Keratinocyte (primary cell): ENCODE data around the gene SMCO1.

Experiments
- EZH2 ChIP-seq: IDR thresholded peaks from one replicate; pipeline ENCODE4 v1.6.1; 2012; ENCODE audit warnings: inconsistent platforms, mild to moderate bottlenecking, low read length, moderate library complexity
- TF ChIP-seq, protein P1 (sequence below), 3 experiments: IDR thresholded peaks in 1 of 3; conservative IDR thresholded peaks in 1 of 3; optimal IDR thresholded peaks in 1 of 3; 2 replicates in 2 of 3; 3 replicates in 1 of 3; pipeline versions ENCODE3 to v1.5.1; 2011; ENCODE audit warnings: low read length in 3 of 3, mild to moderate bottlenecking in 3 of 3, moderate library complexity in 2 of 3, control low read depth in 1 of 3, inconsistent platforms in 1 of 3; ENCODE audit not compliant: insufficient read depth in 2 of 3; ENCODE audit errors: extremely low read depth in 1 of 3

DNA sequence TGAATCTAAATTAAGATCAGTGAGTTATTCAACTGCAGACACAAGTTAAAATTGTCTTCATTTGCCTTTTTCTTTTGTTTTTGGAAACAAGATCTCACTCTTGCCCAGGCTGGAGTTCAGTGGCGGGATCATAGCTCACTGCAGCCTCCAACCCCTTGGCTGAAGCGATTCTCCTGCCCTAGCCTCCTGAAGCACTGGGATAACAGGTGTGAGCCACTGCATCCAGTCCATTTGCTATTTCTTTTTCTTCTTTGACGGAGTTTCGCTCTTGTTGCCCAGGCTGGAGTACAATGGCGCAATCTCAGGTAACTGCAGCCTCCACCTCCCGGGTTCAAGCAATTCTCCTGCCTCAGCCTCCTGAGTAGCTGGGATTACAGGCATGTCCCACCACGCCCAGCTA lies 21.9 kb downstream of the SMCO1 start:
- TF ChIP-seq, protein P1, sequence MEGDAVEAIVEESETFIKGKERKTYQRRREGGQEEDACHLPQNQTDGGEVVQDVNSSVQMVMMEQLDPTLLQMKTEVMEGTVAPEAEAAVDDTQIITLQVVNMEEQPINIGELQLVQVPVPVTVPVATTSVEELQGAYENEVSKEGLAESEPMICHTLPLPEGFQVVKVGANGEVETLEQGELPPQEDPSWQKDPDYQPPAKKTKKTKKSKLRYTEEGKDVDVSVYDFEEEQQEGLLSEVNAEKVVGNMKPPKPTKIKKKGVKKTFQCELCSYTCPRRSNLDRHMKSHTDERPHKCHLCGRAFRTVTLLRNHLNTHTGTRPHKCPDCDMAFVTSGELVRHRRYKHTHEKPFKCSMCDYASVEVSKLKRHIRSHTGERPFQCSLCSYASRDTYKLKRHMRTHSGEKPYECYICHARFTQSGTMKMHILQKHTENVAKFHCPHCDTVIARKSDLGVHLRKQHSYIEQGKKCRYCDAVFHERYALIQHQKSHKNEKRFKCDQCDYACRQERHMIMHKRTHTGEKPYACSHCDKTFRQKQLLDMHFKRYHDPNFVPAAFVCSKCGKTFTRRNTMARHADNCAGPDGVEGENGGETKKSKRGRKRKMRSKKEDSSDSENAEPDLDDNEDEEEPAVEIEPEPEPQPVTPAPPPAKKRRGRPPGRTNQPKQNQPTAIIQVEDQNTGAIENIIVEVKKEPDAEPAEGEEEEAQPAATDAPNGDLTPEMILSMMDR (optimal IDR thresholded peaks at IDR 0.05 in 1 of 3, IDR thresholded peaks at IDR 0.05 in 1 of 3, conservative IDR thresholded peaks at IDR 0.05 in 1 of 3; ENCODE audit: extremely low read depth in 1 of 3, insufficient read depth in 2 of 3, low read length in 3 of 3), result no peak
- TF ChIP-seq EZH2, result no peak
